IPS-20b (cell line): Measurements from ENCODE around the gene GRIA1.

Experiments
- H3K27ac ChIP-seq: one replicate; pipeline ENCODE4 v1.5.1; 2013; ENCODE audit warnings: low read length
- H3K27me3 ChIP-seq: 2 replicates; pipeline ENCODE4 v1.6.1; 2013; ENCODE audit warnings: mild to moderate bottlenecking, low read length, inconsistent platforms; ENCODE audit not compliant: insufficient read depth
- H3K36me3 ChIP-seq: 2 replicates; pipeline ENCODE4 v1.6.1; 2013; ENCODE audit warnings: low read depth, mild to moderate bottlenecking, inconsistent platforms, low read length, moderate library complexity; ENCODE audit not compliant: insufficient read depth
- H3K4me1 ChIP-seq: 2 replicates; pipeline ENCODE4 v1.6.1; 2013; ENCODE audit warnings: mild to moderate bottlenecking, control low read depth, inconsistent platforms, low read length, moderate library complexity; ENCODE audit not compliant: insufficient read depth
- H3K4me3 ChIP-seq: 2 replicates; pipeline ENCODE4 v1.5.1; 2013; ENCODE audit warnings: mild to moderate bottlenecking, low read length, inconsistent platforms
- H3K9ac ChIP-seq: 2 replicates; pipeline ENCODE4 v1.6.1; 2013; ENCODE audit warnings: low read depth, mild to moderate bottlenecking, inconsistent platforms, low read length, moderate library complexity
- H3K9me3 ChIP-seq: 2 replicates; pipeline ENCODE4 v1.6.1; 2013; ENCODE audit warnings: mild to moderate bottlenecking, low read depth, low read length, inconsistent platforms; ENCODE audit not compliant: insufficient read depth

Gene GRIA1

DNA sequence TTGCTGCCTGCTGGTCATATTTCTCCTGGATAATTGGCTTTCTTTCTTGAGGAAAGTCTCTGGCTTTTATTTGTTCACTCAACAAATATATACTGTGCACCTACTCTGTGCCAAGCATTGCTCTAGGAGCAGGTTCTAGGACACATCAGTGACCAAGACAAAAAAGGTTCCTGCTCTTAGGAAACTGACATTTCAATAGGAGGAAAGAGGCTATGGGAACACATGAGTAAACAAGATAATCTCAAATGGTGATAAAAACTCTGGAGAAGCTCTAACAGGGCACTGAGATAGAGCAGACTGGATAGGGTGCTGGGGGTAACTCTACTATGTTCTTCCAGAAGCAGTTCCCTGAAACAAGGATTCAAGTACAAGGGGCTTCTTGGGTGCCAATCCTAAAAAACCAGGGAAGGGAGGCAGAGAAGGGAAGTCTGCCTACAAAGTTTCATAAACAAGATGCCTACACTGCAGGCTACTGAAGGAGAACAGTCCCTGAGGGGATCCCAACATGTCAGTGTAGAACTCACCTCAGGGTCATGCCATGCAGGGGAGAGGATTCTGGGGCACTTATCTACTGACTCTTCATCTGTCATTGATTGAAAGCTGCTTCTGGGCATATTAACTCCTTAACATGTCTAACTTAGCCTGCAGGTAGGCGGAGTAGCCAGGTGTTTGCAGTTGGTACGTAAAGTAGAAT is 181.3 kb downstream of the GRIA1 start:
- Histone ChIP-seq H3K9ac (no peak overlapping the region), H3K4me1 (no peaks in the 10 kb centered on the region), H3K4me3 (no peak overlapping the region), H3K9me3 (no peaks in the 10 kb centered on the region), H3K27me3 (no peaks in the 10 kb centered on the region), H3K27ac (no peak overlapping the region), H3K36me3 (no peaks in the 10 kb centered on the region)

DNA sequence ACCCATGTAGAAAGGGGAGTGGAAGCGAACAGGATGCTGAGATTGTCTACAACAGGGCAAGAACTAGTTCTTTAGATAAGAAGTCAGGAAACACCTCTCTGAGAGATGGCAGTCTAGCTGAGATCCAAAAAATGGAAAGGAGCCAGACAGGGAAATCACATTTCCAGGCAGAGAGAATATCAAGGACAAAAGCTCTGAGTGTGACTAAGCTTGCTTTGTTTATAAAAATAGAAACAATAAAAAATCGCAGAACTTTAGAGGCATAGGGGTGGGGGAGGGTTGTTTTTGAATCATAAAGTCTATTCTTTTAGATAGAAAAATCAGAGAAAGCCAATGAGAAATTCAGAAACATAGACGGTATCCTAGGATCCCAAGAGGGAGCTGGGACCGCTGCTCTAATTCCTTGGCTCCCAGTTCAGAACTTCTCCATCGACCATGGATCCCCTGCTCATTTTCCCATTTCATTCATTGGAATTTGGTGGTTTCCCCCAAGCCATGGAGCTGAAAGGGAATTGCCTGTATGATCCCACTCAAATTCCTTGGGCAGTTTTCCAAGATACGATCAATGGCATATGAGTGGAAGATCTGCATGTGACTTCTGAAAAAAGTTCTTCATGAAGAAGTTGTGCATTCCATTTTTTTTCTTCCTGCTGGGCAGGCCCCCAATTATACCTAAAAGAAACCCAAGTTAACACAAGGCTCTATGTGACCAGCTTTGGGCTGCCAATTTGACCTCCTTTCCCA is 182.0 kb downstream of the GRIA1 start:
- H3K9me3 ChIP-seq, result no peaks in the 10 kb centered on the region
- no peaks in the 10 kb centered on the region for H3K27me3 ChIP-seq
- H3K9ac ChIP-seq, result no peak overlapping the region
- no peak overlapping the region for H3K4me3 ChIP-seq
- H3K36me3 ChIP-seq, result no peaks in the 10 kb centered on the region
- no peak overlapping the region for H3K27ac ChIP-seq
- no peaks in the 10 kb centered on the region for H3K4me1 ChIP-seq

DNA sequence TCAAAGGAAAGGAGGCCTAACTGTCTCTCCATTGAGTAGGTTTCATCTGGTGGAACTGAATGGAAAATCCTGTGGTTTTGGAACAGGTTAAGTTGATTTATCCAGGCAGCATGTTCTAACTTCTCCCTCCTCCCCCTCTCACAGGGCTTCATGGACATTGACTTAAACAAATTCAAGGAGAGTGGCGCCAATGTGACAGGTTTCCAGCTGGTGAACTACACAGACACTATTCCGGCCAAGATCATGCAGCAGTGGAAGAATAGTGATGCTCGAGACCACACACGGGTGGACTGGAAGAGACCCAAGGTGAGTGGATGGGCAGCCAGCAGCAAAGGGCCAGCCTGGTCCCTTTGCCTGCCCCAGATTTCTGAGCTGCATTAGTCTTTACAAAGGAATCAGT is 183.9 kb downstream of the GRIA1 start:
- no peaks in the 10 kb centered on the region for H3K9me3 ChIP-seq

DNA sequence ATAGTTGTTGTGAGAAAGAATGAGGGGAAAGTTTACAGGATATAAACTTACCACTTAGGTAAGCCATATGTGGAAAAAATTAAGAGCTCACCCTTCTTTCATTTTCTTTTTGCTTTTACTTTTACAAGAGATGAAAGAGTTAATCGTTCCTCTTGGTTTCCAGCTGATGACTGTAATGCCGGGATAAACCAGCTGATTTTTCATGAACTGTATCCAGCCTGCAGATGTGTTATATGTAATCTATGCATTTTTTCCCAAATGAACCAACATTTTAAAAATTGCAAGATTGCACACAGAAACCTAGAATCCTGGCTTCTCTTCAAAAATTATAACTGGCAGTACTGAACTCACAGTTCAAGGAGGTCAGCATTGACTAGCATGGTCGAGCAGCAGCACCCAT is 185.9 kb downstream of the GRIA1 start:
- no peak overlapping the region for H3K27ac ChIP-seq
- H3K4me1 ChIP-seq, result no peaks in the 10 kb centered on the region
- H3K4me3 ChIP-seq, result no peak overlapping the region
- H3K9ac ChIP-seq, result no peak overlapping the region
- no peaks in the 10 kb centered on the region for H3K27me3 ChIP-seq
- no peaks in the 10 kb centered on the region for H3K9me3 ChIP-seq
- no peaks in the 10 kb centered on the region for H3K36me3 ChIP-seq

More for the DNA sequence above, 183.9 kb downstream of the GRIA1 start:
- no peaks in the 10 kb centered on the region for H3K4me1 ChIP-seq
- no peak overlapping the region for H3K4me3 ChIP-seq
- no peak overlapping the region for H3K9ac ChIP-seq
- H3K36me3 ChIP-seq, result no peaks in the 10 kb centered on the region
- no peaks in the 10 kb centered on the region for H3K27me3 ChIP-seq
- no peak overlapping the region for H3K27ac ChIP-seq

DNA sequence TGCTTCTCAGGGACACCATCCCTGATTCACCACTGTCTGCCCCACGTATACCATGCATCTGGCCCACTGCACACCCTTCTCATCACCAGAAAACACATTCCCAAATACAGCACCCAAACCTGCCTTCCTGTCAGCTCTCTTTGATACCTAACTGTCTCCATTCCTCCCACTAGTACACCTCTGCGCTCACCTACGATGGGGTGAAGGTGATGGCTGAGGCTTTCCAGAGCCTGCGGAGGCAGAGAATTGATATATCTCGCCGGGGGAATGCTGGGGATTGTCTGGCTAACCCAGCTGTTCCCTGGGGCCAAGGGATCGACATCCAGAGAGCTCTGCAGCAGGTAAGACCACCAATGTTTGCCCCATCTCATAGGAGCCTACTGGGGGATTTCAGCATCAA is 186.4 kb downstream of the GRIA1 start:
- Histone ChIP-seq H3K9ac (no peak overlapping the region), H3K4me1 (no peaks in the 10 kb centered on the region), H3K9me3 (no peaks in the 10 kb centered on the region), H3K4me3 (no peak overlapping the region), H3K27ac (no peak overlapping the region), H3K36me3 (no peaks in the 10 kb centered on the region), H3K27me3 (no peaks in the 10 kb centered on the region)

DNA sequence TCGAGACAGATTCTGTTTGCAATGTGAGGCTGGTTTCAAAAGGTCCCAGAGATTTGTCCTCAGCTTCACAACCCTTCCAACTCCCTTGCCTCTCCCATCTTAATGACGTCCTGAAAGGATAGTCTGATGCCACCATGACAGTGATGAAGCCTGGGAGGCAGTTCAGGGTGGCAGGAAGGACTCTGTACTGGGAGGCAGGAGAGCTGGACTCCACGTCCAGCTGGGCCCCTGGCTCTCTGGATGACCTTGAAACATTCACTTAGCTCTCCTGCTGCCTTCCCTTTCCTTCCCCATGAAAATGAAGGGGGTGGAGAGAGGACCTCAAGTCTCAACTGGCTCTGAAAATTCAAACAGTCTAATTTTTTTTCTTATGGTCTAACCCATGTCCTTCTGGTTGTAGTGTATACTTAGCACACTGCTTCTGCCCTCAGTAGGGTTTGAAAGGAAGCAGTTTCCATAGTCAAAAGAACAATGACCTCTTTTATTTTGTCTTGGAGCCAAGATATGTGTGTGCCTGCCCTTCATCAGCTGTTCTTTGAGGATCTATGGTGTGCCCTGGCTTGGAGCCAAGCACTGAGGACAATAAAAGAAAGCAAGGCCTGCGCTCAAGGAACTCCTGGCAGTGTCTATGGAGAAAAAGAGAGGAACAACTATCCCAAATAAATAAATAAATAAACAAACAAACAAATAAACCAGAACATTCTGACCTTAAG is 188.3 kb downstream of the GRIA1 start:
- Histone ChIP-seq H3K4me1 (no peaks in the 10 kb centered on the region), H3K36me3 (no peaks in the 10 kb centered on the region), H3K27ac (no peak overlapping the region), H3K27me3 (no peaks in the 10 kb centered on the region), H3K9me3 (no peaks in the 10 kb centered on the region), H3K4me3 (no peak overlapping the region), H3K9ac (no peak overlapping the region)

DNA sequence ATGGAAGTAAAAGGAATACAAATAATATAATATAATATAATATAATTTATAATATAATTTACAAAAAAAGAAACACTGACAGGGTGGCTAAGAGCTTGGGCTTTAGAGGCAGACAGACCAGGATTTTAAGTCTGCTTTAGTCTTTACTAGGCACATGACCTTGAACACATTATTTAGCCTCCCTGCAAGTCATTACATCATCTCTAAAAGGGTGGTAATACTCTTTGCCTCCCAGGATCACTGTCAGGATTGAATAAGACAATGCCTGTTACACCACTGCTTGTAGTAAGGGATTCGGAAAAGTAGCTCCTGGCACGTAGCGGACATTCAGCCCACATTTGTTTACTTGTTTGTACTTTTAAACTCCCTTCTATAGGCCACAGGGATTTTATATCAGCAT is 199.8 kb downstream of the GRIA1 start:
- Histone ChIP-seq H3K4me3 (no peak overlapping the region), H3K36me3 (no peaks in the 10 kb centered on the region), H3K27ac (no peak overlapping the region), H3K9ac (no peak overlapping the region), H3K27me3 (no peaks in the 10 kb centered on the region), H3K4me1 (no peaks in the 10 kb centered on the region), H3K9me3 (no peaks in the 10 kb centered on the region)

DNA sequence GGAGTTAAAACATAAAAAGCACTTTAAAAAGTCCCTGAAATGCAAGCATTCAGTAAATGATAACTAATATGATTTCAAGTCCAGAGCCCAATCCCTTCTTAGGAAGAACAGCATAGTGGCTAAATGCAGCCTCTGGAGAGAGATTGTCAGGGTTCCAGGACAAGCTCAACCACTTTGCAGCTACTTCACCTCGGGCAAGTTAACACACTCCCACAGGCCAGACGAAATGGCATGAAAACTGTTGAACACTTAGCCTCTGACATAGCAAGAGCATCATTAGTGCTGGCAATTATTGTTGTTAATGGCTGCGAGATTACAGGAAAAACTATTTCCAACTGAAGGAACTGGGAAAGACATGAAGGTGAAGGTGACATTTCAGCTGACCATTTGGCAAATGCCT is 205.8 kb downstream of the GRIA1 start:
- Histone ChIP-seq H3K27ac (no peak overlapping the region), H3K27me3 (no peaks in the 10 kb centered on the region), H3K4me1 (no peaks in the 10 kb centered on the region), H3K9me3 (no peaks in the 10 kb centered on the region), H3K4me3 (no peak overlapping the region), H3K9ac (no peak overlapping the region), H3K36me3 (no peaks in the 10 kb centered on the region)

DNA sequence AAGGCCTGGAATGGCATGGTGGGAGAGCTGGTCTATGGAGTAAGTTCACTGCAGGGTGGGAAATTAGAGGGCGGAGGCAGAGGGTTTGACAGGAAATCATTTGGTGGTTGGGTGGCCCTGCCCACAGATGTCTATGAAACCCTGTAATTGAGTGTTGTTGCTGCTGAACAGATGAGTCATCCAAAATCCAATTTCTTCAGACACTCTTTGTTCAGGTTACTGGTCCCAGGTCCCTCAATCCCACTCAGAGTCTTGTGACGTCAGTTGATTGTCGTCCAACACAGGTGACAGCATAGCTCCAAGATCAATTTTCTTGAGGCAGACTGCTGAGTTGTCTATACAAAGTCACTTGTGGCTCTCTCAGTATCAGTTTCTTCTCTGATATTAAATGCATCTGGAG is 208.6 kb downstream of the GRIA1 start:
- H3K27me3 ChIP-seq, result no peaks in the 10 kb centered on the region
- no peak overlapping the region for H3K4me3 ChIP-seq
- H3K27ac ChIP-seq, result no peak overlapping the region
- H3K9ac ChIP-seq, result no peak overlapping the region
- no peaks in the 10 kb centered on the region for H3K9me3 ChIP-seq
- no peaks in the 10 kb centered on the region for H3K36me3 ChIP-seq
- no peaks in the 10 kb centered on the region for H3K4me1 ChIP-seq

DNA sequence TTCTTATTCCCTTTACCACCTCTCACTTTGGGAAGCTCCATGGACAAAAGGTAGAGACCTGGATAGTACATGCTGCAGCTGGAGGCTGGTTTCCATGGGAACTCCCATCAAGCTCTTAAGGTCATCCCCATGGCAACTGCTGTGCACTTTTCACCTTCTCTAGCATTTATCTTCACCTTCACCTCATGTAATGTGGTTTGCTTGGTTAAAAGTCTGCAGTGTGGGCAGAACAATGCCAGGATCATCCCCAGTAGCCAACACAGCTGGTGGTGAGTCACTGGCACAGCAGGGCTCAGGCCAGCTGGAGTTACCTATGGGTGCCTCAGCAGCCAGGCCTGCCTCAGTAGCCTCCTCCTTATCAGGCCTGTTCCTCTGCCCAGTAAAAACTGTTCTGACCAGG is 210.5 kb downstream of the GRIA1 start:
- H3K4me3 ChIP-seq, result no peak overlapping the region
- no peaks in the 10 kb centered on the region for H3K9me3 ChIP-seq
- H3K4me1 ChIP-seq, result no peaks in the 10 kb centered on the region
- no peaks in the 10 kb centered on the region for H3K27me3 ChIP-seq
- no peak overlapping the region for H3K27ac ChIP-seq
- no peaks in the 10 kb centered on the region for H3K36me3 ChIP-seq
- H3K9ac ChIP-seq, result no peak overlapping the region

DNA sequence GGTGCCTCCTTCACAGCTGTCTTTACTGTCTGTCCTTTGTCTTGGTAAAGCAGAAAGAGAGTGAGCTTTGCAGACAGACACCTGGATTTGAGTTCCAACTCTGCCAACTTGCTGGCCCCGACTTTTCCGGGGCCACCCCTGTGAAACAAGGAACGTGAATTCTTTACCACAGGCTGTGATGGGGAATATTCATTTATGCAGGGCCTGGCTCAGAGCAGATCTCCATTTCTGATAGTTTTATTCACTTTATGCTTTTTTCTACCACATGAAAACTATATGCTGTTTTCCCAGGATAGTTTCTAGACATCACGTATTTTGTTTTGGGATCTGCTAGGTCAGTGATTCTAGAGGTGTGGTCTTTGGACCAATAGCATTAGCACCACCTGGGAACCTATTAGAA is 211.8 kb downstream of the GRIA1 start:
- Histone ChIP-seq H3K9me3 (no peaks in the 10 kb centered on the region), H3K27ac (no peak overlapping the region), H3K4me3 (no peak overlapping the region), H3K9ac (no peak overlapping the region), H3K4me1 (no peaks in the 10 kb centered on the region), H3K27me3 (no peaks in the 10 kb centered on the region), H3K36me3 (no peaks in the 10 kb centered on the region)

DNA sequence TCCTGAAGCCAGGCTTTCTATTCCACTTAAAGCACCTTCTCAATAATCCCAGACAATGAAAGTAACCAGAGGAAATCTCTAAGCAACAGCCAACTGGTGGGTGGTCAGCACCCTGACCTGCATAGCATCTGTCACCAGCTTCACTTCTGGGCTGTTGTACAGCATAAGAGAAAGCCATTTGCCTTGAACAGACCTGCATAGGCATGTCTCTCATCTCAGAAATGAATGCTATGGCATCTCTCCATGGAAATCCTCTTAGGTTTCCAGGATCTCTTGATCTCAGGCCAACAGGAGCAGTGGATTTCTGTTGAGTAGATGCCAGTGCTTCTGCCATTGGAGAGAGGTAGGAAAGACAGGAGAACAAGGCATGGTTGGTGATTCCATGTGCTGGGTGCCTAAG is 213.6 kb downstream of the GRIA1 start:
- H3K4me1 ChIP-seq, result no peaks in the 10 kb centered on the region
- H3K9me3 ChIP-seq, result no peaks in the 10 kb centered on the region
- H3K36me3 ChIP-seq, result no peaks in the 10 kb centered on the region
- no peak overlapping the region for H3K9ac ChIP-seq
- H3K27ac ChIP-seq, result no peak overlapping the region
- no peaks in the 10 kb centered on the region for H3K27me3 ChIP-seq
- H3K4me3 ChIP-seq, result no peak overlapping the region
